Measurements from ENCODE around the gene CSPG4. TPM values are rescaled to one million over a fixed set of nuclear protein-coding genes. Genes with fewer than 3 reads are reported as not detected.

CSPG4 gene
- total RNA-seq, 1 experiment from 2014 or later: 2.0 TPM

DNA sequence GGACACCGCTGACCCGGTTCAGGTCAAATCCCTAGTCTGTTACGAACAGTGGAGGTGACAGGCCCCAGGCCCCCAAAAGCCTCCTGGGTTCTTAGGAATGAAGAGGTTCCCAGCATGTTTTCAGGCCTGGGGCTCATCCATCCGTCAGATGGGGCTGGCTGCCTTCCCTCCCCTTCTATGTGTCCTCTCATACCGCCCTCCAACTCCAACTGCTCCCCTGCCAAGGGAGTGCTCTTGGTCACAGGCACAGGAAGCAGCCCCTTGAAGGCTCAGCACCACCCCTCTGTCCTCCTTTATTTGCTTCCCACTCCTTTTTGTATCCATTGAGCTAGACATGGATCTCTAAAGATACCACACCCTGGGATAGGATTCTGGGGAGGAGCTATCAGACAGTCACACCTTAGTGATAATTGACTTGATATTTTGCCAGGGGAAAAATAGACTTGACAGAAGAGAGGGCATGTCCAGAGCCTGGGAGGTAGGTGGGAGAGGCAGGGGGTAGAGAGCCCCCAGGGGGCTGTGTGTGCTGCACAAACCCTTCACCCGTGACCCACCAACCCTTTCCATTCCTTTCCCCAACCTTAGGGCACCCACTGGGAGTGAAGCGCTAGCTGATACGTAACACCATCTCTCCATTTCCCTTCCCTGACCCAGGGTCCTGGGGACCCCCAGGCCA lies 10.7 kb upstream of the CSPG4 start:
- Histone ChIP-seq H3T11ph (ENCODE audit: low read length) (no peak overlapping the region), H4K20me1 (ENCODE audit: control insufficient read depth, insufficient read depth, insufficient read length) (no peaks in the 10 kb centered on the region), H3K23ac (ENCODE audit: insufficient read length, low read depth, low read length) (no peak overlapping the region), H3K27me3 (ENCODE audit: insufficient read depth, low read length) (no peaks in the 10 kb centered on the region), H3K23me2 (ENCODE audit: insufficient read length, low read depth, low read length, poor library complexity, severe bottlenecking) (no peaks in the 10 kb centered on the region), H2AFZ (ENCODE audit: low read length) (no peak overlapping the region), H2AK5ac (ENCODE audit: insufficient read length, low read length) (no peak overlapping the region), H3K14ac (ENCODE audit: insufficient read depth, low read length) (no peak overlapping the region), H3K4me1 (ENCODE audit: insufficient read depth, low read length) (no peaks in the 10 kb centered on the region), H4K91ac (ENCODE audit: insufficient read length, low read depth, low read length) (no peak overlapping the region), H3K9ac (ENCODE audit: extremely low read depth, insufficient read length, low read length) (no peak overlapping the region), H3K18ac (ENCODE audit: insufficient read length, low read depth, low read length) (no peak overlapping the region), H2BK20ac (ENCODE audit: low read depth, low read length, poor library complexity, severe bottlenecking) (no peak overlapping the region), H3K56ac (ENCODE audit: insufficient read length, low read depth, low read length) (no peak overlapping the region), H2BK5ac (ENCODE audit: insufficient read length, low read length) (no peak overlapping the region), H2BK120ac (ENCODE audit: low read depth, low read length, poor library complexity, severe bottlenecking) (no peak overlapping the region), H3K27ac (ENCODE audit: insufficient read length, low read depth, low read length) (no peak overlapping the region), H3K79me2 (ENCODE audit: insufficient read depth, low read length) (no peaks in the 10 kb centered on the region), H3K4ac (ENCODE audit: low read depth, low read length) (no peak overlapping the region), H2BK12ac (ENCODE audit: insufficient read length, low read depth, low read length) (no peak overlapping the region), H3K9me3 (ENCODE audit: control insufficient read depth, low read depth, low read length) (no peaks in the 10 kb centered on the region), H3K4me2 (ENCODE audit: insufficient read depth, insufficient read length, low read length) (no peak overlapping the region), H2BK15ac (ENCODE audit: low read depth, low read length) (no peak overlapping the region), H4K5ac (ENCODE audit: insufficient read length, low read depth, low read length) (no peak overlapping the region), H4K8ac (replicated peaks; ENCODE audit: insufficient read length, low read depth, low read length) (no peak overlapping the region), H3K79me1 (ENCODE audit: insufficient read depth, low read depth, low read length, poor library complexity, severe bottlenecking) (no peaks in the 10 kb centered on the region)
- TF ChIP-seq, protein P1, sequence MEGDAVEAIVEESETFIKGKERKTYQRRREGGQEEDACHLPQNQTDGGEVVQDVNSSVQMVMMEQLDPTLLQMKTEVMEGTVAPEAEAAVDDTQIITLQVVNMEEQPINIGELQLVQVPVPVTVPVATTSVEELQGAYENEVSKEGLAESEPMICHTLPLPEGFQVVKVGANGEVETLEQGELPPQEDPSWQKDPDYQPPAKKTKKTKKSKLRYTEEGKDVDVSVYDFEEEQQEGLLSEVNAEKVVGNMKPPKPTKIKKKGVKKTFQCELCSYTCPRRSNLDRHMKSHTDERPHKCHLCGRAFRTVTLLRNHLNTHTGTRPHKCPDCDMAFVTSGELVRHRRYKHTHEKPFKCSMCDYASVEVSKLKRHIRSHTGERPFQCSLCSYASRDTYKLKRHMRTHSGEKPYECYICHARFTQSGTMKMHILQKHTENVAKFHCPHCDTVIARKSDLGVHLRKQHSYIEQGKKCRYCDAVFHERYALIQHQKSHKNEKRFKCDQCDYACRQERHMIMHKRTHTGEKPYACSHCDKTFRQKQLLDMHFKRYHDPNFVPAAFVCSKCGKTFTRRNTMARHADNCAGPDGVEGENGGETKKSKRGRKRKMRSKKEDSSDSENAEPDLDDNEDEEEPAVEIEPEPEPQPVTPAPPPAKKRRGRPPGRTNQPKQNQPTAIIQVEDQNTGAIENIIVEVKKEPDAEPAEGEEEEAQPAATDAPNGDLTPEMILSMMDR (conservative IDR thresholded peaks at IDR 0.05): no peak
- no peaks in the 10 kb centered on the region for H3K9me3 Mint-ChIP-seq
- H3K4me1 Mint-ChIP-seq: peaks cover 2 to 7% of the 10 kb centered on the region in 2 experiments; a peak in 3 of 4 replicates
- DNase-seq: no peak
- peaks cover 53% of the 10 kb centered on the region for H3K27me3 Mint-ChIP-seq (ENCODE audit: low read depth)
- WGBS (ENCODE audit: extremely low coverage, insufficient read length, low lambda C conversion rate): no CpG with 5 or more reads among the region's 8 CpGs
- H3K27ac Mint-ChIP-seq: peak overlapping the region in 1 of 3 experiments; percentile 62; a peak in 1 of 7 replicates
- H3K4me3 Mint-ChIP-seq: no peak overlapping the region
- no peaks in the 10 kb centered on the region for H3K36me3 Mint-ChIP-seq (ENCODE audit: insufficient read depth in 1 of 3, low read depth in 3 of 3)

Measured in H9 (cell line).